Coronary artery (tissue), 2 donors: Measurements from ENCODE around the gene SYNDIG1.

Experiments
- DNase-seq: peaks from one replicate; pipeline ENCODE4 v3.0.0-alpha.2; 2017; ENCODE audit warnings: low spot score
- H3K27ac ChIP-seq, 2 donors: fragments of 200-600 bp; sonication (generic); one replicate each; pipeline ENCODE4 v1.5.1; 2016 to 2019
- H3K4me3 ChIP-seq: fragments of 200-600 bp; sonication (generic); 2 replicates; pipeline ENCODE4 v1.5.1; 2016; ENCODE audit warnings: mild to moderate bottlenecking, moderate library complexity
- CTCF ChIP-seq: fragments of 200-600 bp; sonication (generic); IDR thresholded peaks from one replicate; pipeline ENCODE4 v1.5.1; 2019; ENCODE audit warnings: antibody characterized with exemption

Gene SYNDIG1

GRCh38 chr20:24670341-24670872 is 201.0 kb downstream of the SYNDIG1 start:
- TF ChIP-seq CTCF, result no peak
- Histone ChIP-seq H3K4me3 (no peak overlapping the region), H3K27ac (no peak overlapping the region)
- DNase-seq, result no peak

GRCh38 chr20:24670981-24671380 is 201.6 kb downstream of the SYNDIG1 start:
- H3K4me3 ChIP-seq, result no peak overlapping the region
- DNase-seq, result no peak
- H3K27ac ChIP-seq, result no peak overlapping the region
- TF ChIP-seq CTCF, result no peak

GRCh38 chr20:24672181-24672880 is 202.9 kb downstream of the SYNDIG1 start:
- H3K27ac ChIP-seq, result peak overlapping the region in 1 of 2 donors; percentile 37
- H3K4me3 ChIP-seq, result no peak overlapping the region
- no peak for DNase-seq
- no peak for TF ChIP-seq CTCF

GRCh38 chr20:24672886-24673677 is 203.7 kb downstream of the SYNDIG1 start:
- DNase-seq, result no peak
- no peak for TF ChIP-seq CTCF
- no peak overlapping the region for H3K4me3 ChIP-seq
- peak overlapping the region in 1 of 2 donors; percentile 37 for H3K27ac ChIP-seq

- Histone ChIP-seq H3K27ac (no peak overlapping the region), H3K4me3 (no peak overlapping the region)
- DNase-seq, result no peak
- no peak for TF ChIP-seq CTCF
Measured at GRCh38 chr20:24673678-24674570, 204.5 kb downstream of the SYNDIG1 start.

- no peak for DNase-seq
- TF ChIP-seq CTCF, result no peak
- Histone ChIP-seq H3K27ac (no peak overlapping the region), H3K4me3 (no peak overlapping the region)
Measured at GRCh38 chr20:24674921-24675605, 205.6 kb downstream of the SYNDIG1 start.
